Loucy (cell line): ENCODE measurements around the gene VPS25.

Experiments
- H2AFZ ChIP-seq: fragments of 200-600 bp; sonication (generic); 2 replicates; pipeline ENCODE4 v1.6.0; 2016; ENCODE audit warnings: antibody characterized with exemption, mild to moderate bottlenecking, low read length, moderate library complexity
- H3F3A ChIP-seq: fragments of 200-600 bp; 2 replicates; pipeline ENCODE4 v1.6.0; 2016; ENCODE audit warnings: antibody characterized with exemption, low read depth, mild to moderate bottlenecking
- H3K27me3 ChIP-seq: fragments of 200-600 bp; sonication (generic); 2 replicates; pipeline ENCODE4 v1.6.1; 2014; ENCODE audit warnings: low read length, mild to moderate bottlenecking; ENCODE audit not compliant: insufficient read depth, poor library complexity, severe bottlenecking
- H3K36me3 ChIP-seq: fragments of 200-600 bp; sonication (generic); 2 replicates; pipeline ENCODE4 v1.6.1; 2016; ENCODE audit warnings: low read length; ENCODE audit not compliant: insufficient read depth
- H3K4me1 ChIP-seq: fragments of 200-600 bp; sonication (generic); 2 replicates; pipeline ENCODE4 v1.5.1; 2014; ENCODE audit warnings: low read length, mild to moderate bottlenecking; ENCODE audit not compliant: insufficient read depth, poor library complexity, severe bottlenecking
- H3K4me2 ChIP-seq: fragments of 200-600 bp; sonication (generic); 2 replicates; pipeline ENCODE4 v1.6.0; 2014; ENCODE audit warnings: antibody characterized with exemption, low read length, low read depth, mild to moderate bottlenecking; ENCODE audit not compliant: poor library complexity, severe bottlenecking
- H3K4me3 ChIP-seq: fragments of 200-600 bp; sonication (generic); 2 replicates; pipeline ENCODE4 v1.5.1; 2014; ENCODE audit warnings: low read length, mild to moderate bottlenecking, mixed read lengths; ENCODE audit not compliant: poor library complexity, severe bottlenecking
- H3K79me2 ChIP-seq: fragments of 200-600 bp; sonication (generic); 2 replicates; pipeline ENCODE4 v1.6.1; 2014; ENCODE audit warnings: low read length; ENCODE audit not compliant: insufficient read depth
- H3K9ac ChIP-seq: fragments of 200-600 bp; sonication (generic); 2 replicates; pipeline ENCODE4 v1.6.0; 2014; ENCODE audit warnings: mild to moderate bottlenecking, low read depth, low read length, moderate library complexity; ENCODE audit not compliant: poor library complexity, severe bottlenecking
- H3K9me2 ChIP-seq: fragments of 200-600 bp; sonication (generic); replicated peaks from 2 replicates; pipeline ENCODE4 v1.6.1; 2016; ENCODE audit warnings: low read depth, low read length, mixed read lengths
- H3K9me3 ChIP-seq: fragments of 200-600 bp; sonication (generic); 2 replicates; pipeline ENCODE4 v1.6.1; 2014; ENCODE audit warnings: mild to moderate bottlenecking, antibody characterized with exemption, low read length, low read depth; ENCODE audit not compliant: insufficient read depth
- H4K20me1 ChIP-seq: fragments of 200-600 bp; sonication (generic); 2 replicates; pipeline ENCODE4 v1.6.0; 2014; ENCODE audit warnings: antibody characterized with exemption, low read length, mild to moderate bottlenecking; ENCODE audit not compliant: insufficient read depth, poor library complexity, severe bottlenecking
- CTCF ChIP-seq: fragments of 200-600 bp; sonication (generic); conservative IDR thresholded peaks from 2 replicates; pipeline ENCODE4 v1.5.1; 2014; ENCODE audit warnings: mild to moderate bottlenecking, antibody characterized with exemption, low read length
- EZH2phosphoT487 ChIP-seq: fragments of 200-600 bp; IDR thresholded peaks from 2 replicates; pipeline ENCODE4 v1.6.1; 2018; ENCODE audit warnings: antibody characterized with exemption, mild to moderate bottlenecking, moderate library complexity, borderline replicate concordance

The VPS25 gene

GRCh38 chr17:42783062-42783790 is 10.0 kb downstream of the VPS25 start:
- no peaks in the 10 kb centered on the region for H3K79me2 ChIP-seq
- H3K36me3 ChIP-seq, result peaks cover 11% of the 10 kb centered on the region; the same call in 1 of the 2 replicates
- no peak overlapping the region for H3K4me2 ChIP-seq
- H3K9me3 ChIP-seq, result no peaks in the 10 kb centered on the region
- TF ChIP-seq CTCF (no peak), EZH2phosphoT487 (no peak)
- H3K4me3 ChIP-seq, result no peak overlapping the region
- H3K9ac ChIP-seq, result no peak overlapping the region
- H3K9me2 ChIP-seq, result no peaks in the 10 kb centered on the region
- H4K20me1 ChIP-seq, result no peaks in the 10 kb centered on the region
- H3K4me1 ChIP-seq, result no peaks in the 10 kb centered on the region
- H3K27me3 ChIP-seq, result no peaks in the 10 kb centered on the region
- H3F3A ChIP-seq, result no peaks in the 10 kb centered on the region
- no peak overlapping the region for H2AFZ ChIP-seq

- H3K9ac ChIP-seq, result no peak overlapping the region
- TF ChIP-seq CTCF (no peak), EZH2phosphoT487 (no peak)
- H3K4me3 ChIP-seq, result no peak overlapping the region
- H2AFZ ChIP-seq, result no peak overlapping the region
- H4K20me1 ChIP-seq, result no peaks in the 10 kb centered on the region
- H3F3A ChIP-seq, result no peaks in the 10 kb centered on the region
- H3K27me3 ChIP-seq, result no peaks in the 10 kb centered on the region
- H3K4me1 ChIP-seq, result no peaks in the 10 kb centered on the region
- H3K4me2 ChIP-seq, result no peak overlapping the region
- no peaks in the 10 kb centered on the region for H3K9me3 ChIP-seq
- H3K79me2 ChIP-seq, result no peaks in the 10 kb centered on the region
- H3K36me3 ChIP-seq, result peaks cover 6% of the 10 kb centered on the region; the same call in 1 of the 2 replicates
- H3K9me2 ChIP-seq, result no peaks in the 10 kb centered on the region
Measured at GRCh38 chr17:42783791-42784138, 10.5 kb downstream of the VPS25 start.

GRCh38 chr17:42784409-42784808 is 11.2 kb downstream of the VPS25 start:
- Histone ChIP-seq H3K36me3 (no peaks in the 10 kb centered on the region), H3K9ac (no peak overlapping the region), H4K20me1 (no peaks in the 10 kb centered on the region), H3K79me2 (no peaks in the 10 kb centered on the region), H2AFZ (no peak overlapping the region), H3K9me2 (no peaks in the 10 kb centered on the region), H3F3A (no peaks in the 10 kb centered on the region), H3K4me3 (no peak overlapping the region), H3K27me3 (no peaks in the 10 kb centered on the region), H3K4me2 (no peak overlapping the region), H3K4me1 (no peaks in the 10 kb centered on the region), H3K9me3 (no peaks in the 10 kb centered on the region)
- TF ChIP-seq CTCF, result no peak
- TF ChIP-seq EZH2phosphoT487, result no peak
